WTC11 (cell line): ENCODE measurements around the gene NFATC1. TPM values are rescaled to one million over a fixed set of nuclear protein-coding genes. Genes with fewer than 3 reads are reported as not detected.

Experiments
- ATAC-seq: fragments of 200-7000 bp; cut with Tn5 transposase; 2 replicates; pipeline ENCODE4 v1.10.0; 2021; ENCODE audit warnings: mild to moderate bottlenecking, moderate library complexity
- CTCF ChIA-PET: fragments of 300-600 bp; sonication (Branson Sonifier 250); formaldehyde crosslinking; loops from one replicate; lab custom pipeline; 2021; ENCODE audit warnings: antibody characterized with exemption; lab: Charles Lee
- POLR2A ChIA-PET: fragments of 350-600 bp; sonication (Branson Sonifier 250); formaldehyde crosslinking; loops from one replicate; lab custom pipeline; 2021; ENCODE audit warnings: antibody characterized with exemption; lab: Charles Lee
- DNase-seq: peaks from one replicate; pipeline ENCODE4 v3.0.0; 2021; ENCODE audit warnings: low spot score
- H3K27ac Mint-ChIP-seq: 2 replicates; pipeline ENCODE4 v1.8.0; 2021; ENCODE audit warnings: mixed read lengths
- H3K27me3 Mint-ChIP-seq: 2 replicates; pipeline ENCODE4 v1.8.0; 2021; ENCODE audit warnings: low read depth, mild to moderate bottlenecking, moderate library complexity, mixed read lengths
- H3K36me3 Mint-ChIP-seq: 2 replicates; pipeline ENCODE4 v1.8.0; 2021; ENCODE audit warnings: mixed read lengths
- H3K4me1 Mint-ChIP-seq: 2 replicates; pipeline ENCODE4 v1.8.0; 2022; ENCODE audit warnings: mixed read lengths
- H3K4me3 Mint-ChIP-seq: 2 replicates; pipeline ENCODE4 v1.8.0; 2021; ENCODE audit warnings: mild to moderate bottlenecking, moderate library complexity, mixed read lengths
- H3K9me3 Mint-ChIP-seq: 2 replicates; pipeline ENCODE4 v1.8.0; 2021; ENCODE audit warnings: mixed read lengths
- ATF1 ChIP-seq: sonication (generic); formaldehyde crosslinking; IDR thresholded peaks from 2 replicates; pipeline ENCODE4 v1.8.1; 2023; ENCODE audit warnings: mild to moderate bottlenecking, moderate library complexity, missing genetic modification reagents
- EMX1 ChIP-seq: fragments of 250-450 bp; sonication (Bioruptor Pico); IDR thresholded peaks from 2 replicates; pipeline ENCODE4 v1.8.0; 2021; ENCODE audit warnings: mild to moderate bottlenecking
- ESRRA ChIP-seq: sonication (generic); formaldehyde crosslinking; IDR thresholded peaks from 2 replicates; pipeline ENCODE4 v1.8.1; 2022; ENCODE audit warnings: mild to moderate bottlenecking, missing genetic modification reagents, borderline replicate concordance
- FOXK1 ChIP-seq: sonication (generic); formaldehyde crosslinking; IDR thresholded peaks from 2 replicates; pipeline ENCODE4 v1.8.0; 2022; ENCODE audit warnings: mild to moderate bottlenecking, moderate library complexity, missing genetic modification reagents
- GRHL2 ChIP-seq: fragments of 250-450 bp; sonication (Bioruptor Pico); IDR thresholded peaks from 2 replicates; pipeline ENCODE4 v1.8.0; 2022; ENCODE audit warnings: mild to moderate bottlenecking, moderate library complexity; ENCODE audit not compliant: insufficient replicate concordance, severe bottlenecking
- HMGA2 ChIP-seq: fragments of 250-450 bp; sonication (Bioruptor Pico); IDR thresholded peaks from 2 replicates; pipeline ENCODE4 v1.4.0; 2021; ENCODE audit warnings: mild to moderate bottlenecking, moderate library complexity
- JAZF1 ChIP-seq: fragments of 250-450 bp; sonication (Bioruptor Pico); IDR thresholded peaks from 2 replicates; pipeline ENCODE4 v1.9.0; 2021; ENCODE audit warnings: moderate library complexity, mild to moderate bottlenecking, inconsistent platforms
- MYBL2 ChIP-seq: sonication (generic); formaldehyde crosslinking; IDR thresholded peaks from 2 replicates; pipeline ENCODE4 v1.8.1; 2023; ENCODE audit warnings: mild to moderate bottlenecking, moderate library complexity, missing genetic modification reagents
- NFE2L1 ChIP-seq: sonication (generic); formaldehyde crosslinking; IDR thresholded peaks from 2 replicates; pipeline ENCODE4 v1.8.1; 2023; ENCODE audit warnings: missing genetic modification reagents
- NR2C2 ChIP-seq: sonication (generic); formaldehyde crosslinking; IDR thresholded peaks from 2 replicates; pipeline ENCODE4 v1.8.0; 2022; ENCODE audit warnings: mild to moderate bottlenecking, missing genetic modification reagents
- NR3C1 ChIP-seq: sonication (generic); formaldehyde crosslinking; conservative IDR thresholded peaks from 2 replicates; pipeline ENCODE4 v1.8.1; 2023; ENCODE audit warnings: low read depth, mild to moderate bottlenecking, missing genetic modification reagents
- RELA ChIP-seq: sonication (generic); formaldehyde crosslinking; IDR thresholded peaks from 2 replicates; pipeline ENCODE4 v1.8.1; 2022; ENCODE audit warnings: missing genetic modification reagents, mild to moderate bottlenecking, borderline replicate concordance
- SMAD3 ChIP-seq: sonication (generic); formaldehyde crosslinking; IDR thresholded peaks from 2 replicates; pipeline ENCODE4 v1.8.0; 2022; ENCODE audit warnings: missing genetic modification reagents, mild to moderate bottlenecking, borderline replicate concordance
- SOX15 ChIP-seq: fragments of 250-450 bp; sonication (Bioruptor Pico); IDR thresholded peaks from 2 replicates; pipeline ENCODE4 v1.9.0; 2021; ENCODE audit warnings: mild to moderate bottlenecking
- TP53 ChIP-seq: sonication (generic); formaldehyde crosslinking; IDR thresholded peaks from 2 replicates; pipeline ENCODE4 v1.8.1; 2023; ENCODE audit warnings: mild to moderate bottlenecking, missing genetic modification reagents
- ZBTB21 ChIP-seq: sonication (generic); formaldehyde crosslinking; IDR thresholded peaks from 2 replicates; pipeline ENCODE4 v1.8.1; 2023; ENCODE audit warnings: mild to moderate bottlenecking, missing genetic modification reagents, borderline replicate concordance
- ZNF138 ChIP-seq: sonication (generic); formaldehyde crosslinking; conservative IDR thresholded peaks from 2 replicates; pipeline ENCODE4 v1.8.1; 2022; ENCODE audit warnings: mild to moderate bottlenecking, moderate library complexity, missing genetic modification reagents
- ZNF232 ChIP-seq: sonication (generic); formaldehyde crosslinking; IDR thresholded peaks from 2 replicates; pipeline ENCODE4 v1.8.0; 2022; ENCODE audit warnings: mild to moderate bottlenecking, missing genetic modification reagents
- ZNF317 ChIP-seq: sonication (generic); formaldehyde crosslinking; IDR thresholded peaks from 2 replicates; pipeline ENCODE4 v1.8.1; 2023; ENCODE audit warnings: low read depth, mild to moderate bottlenecking, moderate library complexity, missing genetic modification reagents, borderline replicate concordance
- ZNF396 ChIP-seq: fragments of 250-450 bp; sonication (Bioruptor Pico); IDR thresholded peaks from 2 replicates; pipeline ENCODE4 v1.8.0; 2021; ENCODE audit warnings: mild to moderate bottlenecking, moderate library complexity, borderline replicate concordance
- ZNF416 ChIP-seq: fragments of 250-450 bp; sonication (Bioruptor Pico); IDR thresholded peaks from 2 replicates; pipeline ENCODE4 v1.9.0; 2021; ENCODE audit warnings: mild to moderate bottlenecking, inconsistent platforms
- ZNF671 ChIP-seq: fragments of 250-450 bp; sonication (Bioruptor Pico); IDR thresholded peaks from 2 replicates; pipeline ENCODE4 v1.8.0; 2021; ENCODE audit warnings: mild to moderate bottlenecking
- total RNA-seq: library from RNA; stranded (reverse); gene quantifications from 3 replicates; pipeline ENCODE4 v1.2.3, GENCODE V29; 2021
- TF ChIP-seq, protein P1 (sequence below): sonication (generic); formaldehyde crosslinking; IDR thresholded peaks from 2 replicates; pipeline ENCODE4 v1.8.0; 2023; ENCODE audit warnings: missing genetic modification reagents
- TF ChIP-seq, protein P2 (sequence below): sonication (generic); formaldehyde crosslinking; IDR thresholded peaks from 2 replicates; pipeline ENCODE4 v1.8.1; 2023; ENCODE audit warnings: mild to moderate bottlenecking, missing genetic modification reagents
- TF ChIP-seq, protein P3 (sequence below): sonication (generic); formaldehyde crosslinking; conservative IDR thresholded peaks from 2 replicates; pipeline ENCODE4 v1.8.1; 2022; ENCODE audit warnings: mild to moderate bottlenecking, missing genetic modification reagents
- TF ChIP-seq, protein P4 (sequence below): sonication (generic); formaldehyde crosslinking; IDR thresholded peaks from 2 replicates; pipeline ENCODE4 v1.8.1; 2023; ENCODE audit warnings: mild to moderate bottlenecking, missing genetic modification reagents, moderate library complexity
- TF ChIP-seq, protein P5 (sequence below): sonication (generic); formaldehyde crosslinking; IDR thresholded peaks from 2 replicates; pipeline ENCODE4 v1.8.0; 2022; ENCODE audit warnings: mild to moderate bottlenecking, missing genetic modification reagents
- TF ChIP-seq, protein P6 (sequence below): fragments of 250-450 bp; sonication (Bioruptor Pico); IDR thresholded peaks from 2 replicates; pipeline ENCODE4 v1.8.0; 2021; ENCODE audit warnings: mild to moderate bottlenecking

The NFATC1 gene
- total RNA-seq, 1 experiment from 2014 or later = 20.2 TPM

DNA sequence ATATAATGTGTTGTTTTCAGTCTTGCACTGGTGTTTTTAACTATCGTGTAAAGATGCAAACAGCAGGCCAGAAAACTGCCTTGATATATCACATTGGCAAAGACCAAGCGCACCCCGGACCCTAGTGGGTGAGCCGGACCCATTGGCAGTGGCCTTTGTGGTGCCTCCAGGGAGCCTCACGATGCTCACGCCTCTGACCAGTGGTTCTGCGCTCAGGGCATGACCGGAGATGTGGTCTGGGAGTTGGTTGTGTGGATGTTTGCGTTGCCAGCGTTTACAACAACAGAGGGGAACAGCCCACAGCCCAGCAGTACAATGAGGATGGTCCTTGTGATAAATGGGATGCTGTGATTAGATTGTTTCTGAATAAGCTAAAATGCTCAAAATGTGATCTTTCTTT is 32.6 kb downstream of the NFATC1 start:
- CTCF ChIA-PET = no interaction called here
- H3K27me3 Mint-ChIP-seq = no peaks in the 10 kb centered on the region
- POLR2A ChIA-PET = no interaction called here
- H3K4me1 Mint-ChIP-seq = peaks cover 12% of the 10 kb centered on the region
- H3K36me3 Mint-ChIP-seq = no peaks in the 10 kb centered on the region
- 0 out of 2 replicates have a peak overlapping the region, but pooled peaks have one; percentile 41 for H3K27ac Mint-ChIP-seq
- TF ChIP-seq JAZF1 (CRISPR knock-in tag) = no peak
- TF ChIP-seq ZNF317 (CRISPR knock-in tag) = no peak
- no peak for TF ChIP-seq NR2C2 (CRISPR knock-in tag)
- no peak for TF ChIP-seq ZNF396
- TF ChIP-seq, protein P1, sequence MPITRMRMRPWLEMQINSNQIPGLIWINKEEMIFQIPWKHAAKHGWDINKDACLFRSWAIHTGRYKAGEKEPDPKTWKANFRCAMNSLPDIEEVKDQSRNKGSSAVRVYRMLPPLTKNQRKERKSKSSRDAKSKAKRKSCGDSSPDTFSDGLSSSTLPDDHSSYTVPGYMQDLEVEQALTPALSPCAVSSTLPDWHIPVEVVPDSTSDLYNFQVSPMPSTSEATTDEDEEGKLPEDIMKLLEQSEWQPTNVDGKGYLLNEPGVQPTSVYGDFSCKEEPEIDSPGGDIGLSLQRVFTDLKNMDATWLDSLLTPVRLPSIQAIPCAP = no peak
- TF ChIP-seq SMAD3 = no peak
- TF ChIP-seq ZNF232 = no peak
- TF ChIP-seq TP53 (CRISPR knock-in tag) = no peak
- TF ChIP-seq ATF1 (CRISPR knock-in tag) = no peak
- TF ChIP-seq, protein P2, sequence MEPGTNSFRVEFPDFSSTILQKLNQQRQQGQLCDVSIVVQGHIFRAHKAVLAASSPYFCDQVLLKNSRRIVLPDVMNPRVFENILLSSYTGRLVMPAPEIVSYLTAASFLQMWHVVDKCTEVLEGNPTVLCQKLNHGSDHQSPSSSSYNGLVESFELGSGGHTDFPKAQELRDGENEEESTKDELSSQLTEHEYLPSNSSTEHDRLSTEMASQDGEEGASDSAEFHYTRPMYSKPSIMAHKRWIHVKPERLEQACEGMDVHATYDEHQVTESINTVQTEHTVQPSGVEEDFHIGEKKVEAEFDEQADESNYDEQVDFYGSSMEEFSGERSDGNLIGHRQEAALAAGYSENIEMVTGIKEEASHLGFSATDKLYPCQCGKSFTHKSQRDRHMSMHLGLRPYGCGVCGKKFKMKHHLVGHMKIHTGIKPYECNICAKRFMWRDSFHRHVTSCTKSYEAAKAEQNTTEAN (CRISPR knock-in tag) = no peak
- TF ChIP-seq NR3C1 (CRISPR knock-in tag) = no peak
- no peak for TF ChIP-seq SOX15 (CRISPR knock-in tag)
- no peak for TF ChIP-seq MYBL2 (CRISPR knock-in tag)
- TF ChIP-seq, protein P3, sequence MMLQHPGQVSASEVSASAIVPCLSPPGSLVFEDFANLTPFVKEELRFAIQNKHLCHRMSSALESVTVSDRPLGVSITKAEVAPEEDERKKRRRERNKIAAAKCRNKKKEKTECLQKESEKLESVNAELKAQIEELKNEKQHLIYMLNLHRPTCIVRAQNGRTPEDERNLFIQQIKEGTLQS (CRISPR knock-in tag) = no peak
- TF ChIP-seq, protein P4, sequence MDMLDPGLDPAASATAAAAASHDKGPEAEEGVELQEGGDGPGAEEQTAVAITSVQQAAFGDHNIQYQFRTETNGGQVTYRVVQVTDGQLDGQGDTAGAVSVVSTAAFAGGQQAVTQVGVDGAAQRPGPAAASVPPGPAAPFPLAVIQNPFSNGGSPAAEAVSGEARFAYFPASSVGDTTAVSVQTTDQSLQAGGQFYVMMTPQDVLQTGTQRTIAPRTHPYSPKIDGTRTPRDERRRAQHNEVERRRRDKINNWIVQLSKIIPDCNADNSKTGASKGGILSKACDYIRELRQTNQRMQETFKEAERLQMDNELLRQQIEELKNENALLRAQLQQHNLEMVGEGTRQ (CRISPR knock-in tag) = no peak
- no peak for TF ChIP-seq EMX1 (CRISPR knock-in tag)
- TF ChIP-seq ZNF671 (CRISPR knock-in tag) = no peak
- TF ChIP-seq, protein P5, sequence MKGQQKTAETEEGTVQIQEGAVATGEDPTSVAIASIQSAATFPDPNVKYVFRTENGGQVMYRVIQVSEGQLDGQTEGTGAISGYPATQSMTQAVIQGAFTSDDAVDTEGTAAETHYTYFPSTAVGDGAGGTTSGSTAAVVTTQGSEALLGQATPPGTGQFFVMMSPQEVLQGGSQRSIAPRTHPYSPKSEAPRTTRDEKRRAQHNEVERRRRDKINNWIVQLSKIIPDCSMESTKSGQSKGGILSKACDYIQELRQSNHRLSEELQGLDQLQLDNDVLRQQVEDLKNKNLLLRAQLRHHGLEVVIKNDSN = no peak
- TF ChIP-seq ZNF416 (CRISPR knock-in tag) = no peak
- no peak for TF ChIP-seq ESRRA (CRISPR knock-in tag)
- no peaks in the 10 kb centered on the region for H3K9me3 Mint-ChIP-seq
- ATAC-seq (no peak), DNase-seq (no peak)
- H3K4me3 Mint-ChIP-seq = no peak overlapping the region

DNA sequence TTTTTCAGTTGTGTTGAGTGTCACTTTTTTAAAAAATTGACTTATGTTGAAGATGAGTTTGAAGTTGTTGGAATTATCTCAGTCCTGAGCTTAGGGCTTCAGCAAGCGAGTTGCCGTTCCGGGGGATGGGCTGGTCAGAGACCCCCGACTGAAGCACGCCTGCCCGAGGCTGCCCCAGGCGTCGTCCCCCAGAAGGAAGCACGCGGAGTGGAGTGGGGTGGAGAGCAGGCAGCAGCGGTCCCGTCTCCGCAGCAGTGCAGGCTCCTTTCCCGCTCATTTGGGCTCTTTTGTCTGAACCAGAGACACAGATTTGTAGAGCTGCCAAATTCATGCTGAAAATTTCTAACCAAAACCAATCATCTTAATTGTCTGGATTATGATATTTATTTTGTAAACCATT is 33.7 kb downstream of the NFATC1 start:
- Mint-ChIP-seq H3K27me3 (no peaks in the 10 kb centered on the region), H3K4me1 (peaks cover 12% of the 10 kb centered on the region), H3K9me3 (no peaks in the 10 kb centered on the region), H3K36me3 (no peaks in the 10 kb centered on the region), H3K4me3 (no peak overlapping the region), H3K27ac (peak overlapping the region; percentile 84)
- DNase-seq (no peak), ATAC-seq (no peak)
- TF ChIP-seq HMGA2 (CRISPR knock-in tag) (no peak), ATF1 (CRISPR knock-in tag) (no peak), EMX1 (CRISPR knock-in tag) (no peak), ZNF671 (CRISPR knock-in tag) (no peak), FOXK1 (CRISPR knock-in tag) (no peak)
- CTCF ChIA-PET = no interaction called here
- POLR2A ChIA-PET = no interaction called here

DNA sequence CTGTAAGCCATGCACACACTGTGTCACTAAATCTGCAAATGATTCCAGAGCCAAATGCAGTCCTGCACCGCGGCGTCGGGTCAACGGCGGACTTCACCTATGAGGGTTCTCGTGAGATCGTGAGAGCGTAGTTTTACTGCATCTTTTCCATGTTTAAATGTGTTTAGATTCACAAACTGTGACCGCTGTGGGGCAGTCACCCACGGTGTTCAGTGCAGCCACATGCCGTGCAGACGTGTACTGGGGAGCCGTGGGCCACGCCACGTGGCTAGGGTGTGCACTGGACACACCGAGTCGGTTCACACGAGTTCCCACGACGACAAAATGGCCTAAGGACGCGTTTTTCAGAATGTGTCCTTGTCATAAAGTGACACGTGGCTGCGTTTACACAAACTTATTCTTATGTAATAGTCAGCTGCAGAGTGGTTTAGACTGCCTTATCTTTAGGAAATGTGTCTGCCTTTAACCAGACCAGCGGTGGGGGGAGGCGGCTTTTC is 34.1 kb downstream of the NFATC1 start:
- ATAC-seq (no peak), DNase-seq (no peak)
- no peaks in the 10 kb centered on the region for H3K27me3 Mint-ChIP-seq
- no peak overlapping the region for H3K4me3 Mint-ChIP-seq
- H3K36me3 Mint-ChIP-seq = no peaks in the 10 kb centered on the region
- H3K9me3 Mint-ChIP-seq = no peaks in the 10 kb centered on the region
- H3K4me1 Mint-ChIP-seq = peaks cover 9% of the 10 kb centered on the region
- CTCF ChIA-PET = no interaction called here
- POLR2A ChIA-PET = no interaction called here
- peak overlapping the region; percentile 84 for H3K27ac Mint-ChIP-seq
- no peak for TF ChIP-seq RELA (CRISPR knock-in tag)
- TF ChIP-seq ZNF138 (CRISPR knock-in tag) = no peak
- TF ChIP-seq, protein P6, sequence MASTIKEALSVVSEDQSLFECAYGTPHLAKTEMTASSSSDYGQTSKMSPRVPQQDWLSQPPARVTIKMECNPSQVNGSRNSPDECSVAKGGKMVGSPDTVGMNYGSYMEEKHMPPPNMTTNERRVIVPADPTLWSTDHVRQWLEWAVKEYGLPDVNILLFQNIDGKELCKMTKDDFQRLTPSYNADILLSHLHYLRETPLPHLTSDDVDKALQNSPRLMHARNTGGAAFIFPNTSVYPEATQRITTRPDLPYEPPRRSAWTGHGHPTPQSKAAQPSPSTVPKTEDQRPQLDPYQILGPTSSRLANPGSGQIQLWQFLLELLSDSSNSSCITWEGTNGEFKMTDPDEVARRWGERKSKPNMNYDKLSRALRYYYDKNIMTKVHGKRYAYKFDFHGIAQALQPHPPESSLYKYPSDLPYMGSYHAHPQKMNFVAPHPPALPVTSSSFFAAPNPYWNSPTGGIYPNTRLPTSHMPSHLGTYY (CRISPR knock-in tag) = no peak
- no peak for TF ChIP-seq ZBTB21 (CRISPR knock-in tag)
- TF ChIP-seq, protein P3 (CRISPR knock-in tag) = no peak
- no peak for TF ChIP-seq GRHL2 (CRISPR knock-in tag)
- TF ChIP-seq, protein P2 (CRISPR knock-in tag) = no peak
- TF ChIP-seq NFE2L1 = no peak
- no peak for TF ChIP-seq SMAD3
